Endothelial cell of umbilical vein (primary cell): ENCODE results near the gene CAMTA1. TPM values are rescaled to one million over a fixed set of nuclear protein-coding genes. Genes with fewer than 3 reads are reported as not detected.

Experiments
- BruUV-seq: library from RNA; stranded (reverse); fragments of 400-500 nt; replicated peaks from 2 replicates; lab custom pipeline; 2021; lab: Mats Ljungman, UMichigan
- CTCF ChIA-PET: fragments of 300-600, 350-600 bp; sonication (Branson Sonifier 250); formaldehyde crosslinking; loops from one replicate; lab custom pipeline; 2021; ENCODE audit warnings: antibody characterized with exemption, inconsistent platforms; lab: Charles Lee
- POLR2A ChIA-PET: fragments of 300-600, 350-600 bp; sonication (Branson Sonifier 250); formaldehyde crosslinking; loops from one replicate; lab custom pipeline; 2021; ENCODE audit warnings: antibody characterized with exemption, inconsistent platforms; lab: Charles Lee
- DNase-seq: peaks from one replicate; pipeline ENCODE4 v3.0.0-alpha.2; 2011; ENCODE audit warnings: low read depth, low spot score
- FAIRE-seq: peaks from 2 replicates; lab custom pipeline; 2011; peaks lifted over from hg19 to GRCh38; lab: Jason Lieb, UNC
- H2AFZ ChIP-seq: 2 replicates; pipeline ENCODE4 v1.6.0; 2012; ENCODE audit warnings: low read depth, low read length, control low read depth, inconsistent platforms
- H3K27ac ChIP-seq: 2 replicates; pipeline ENCODE4 v1.5.1; 2011; ENCODE audit warnings: low read depth, mild to moderate bottlenecking, control low read depth, low read length, moderate library complexity; ENCODE audit not compliant: insufficient read depth
- H3K27me3 ChIP-seq, 2 experiments: 2 replicates each; pipeline versions ENCODE4 v1.6.0 to v1.6.1; 2011; ENCODE audit warnings: low read length in 2 of 2, mixed read lengths in 1 of 2; ENCODE audit not compliant: control insufficient read depth in 2 of 2, insufficient read depth in 2 of 2
- H3K36me3 ChIP-seq, 2 experiments: 2 replicates in 1 of 2; 3 replicates in 1 of 2; pipeline ENCODE4 v1.5.1; 2011; ENCODE audit warnings: low read length in 2 of 2, mild to moderate bottlenecking in 1 of 2, moderate library complexity in 1 of 2; ENCODE audit not compliant: control insufficient read depth in 2 of 2, insufficient read depth in 2 of 2; ENCODE audit errors: extremely low read depth in 1 of 2
- H3K4me1 ChIP-seq: 3 replicates; pipeline ENCODE4 v1.5.1; 2011; ENCODE audit warnings: mild to moderate bottlenecking, low read length; ENCODE audit not compliant: control insufficient read depth, insufficient read depth; ENCODE audit errors: extremely low read depth
- H3K4me2 ChIP-seq: 2 replicates; pipeline ENCODE4 v1.6.1; 2011; ENCODE audit warnings: low read length, control low read depth, mixed read lengths; ENCODE audit not compliant: insufficient read depth
- H3K4me3 ChIP-seq, 3 experiments: fragments of 200-600 bp in 1 of 3; sonication (generic), shearing (Covaris generic) in 1 of 3; replicated peaks in 1 of 3; 2 replicates each; pipeline ENCODE4 v1.5.1; 2011 to 2016; ENCODE audit warnings: control low read depth in 3 of 3, low read length in 3 of 3, mild to moderate bottlenecking in 2 of 3, inconsistent platforms in 1 of 3, low read depth in 1 of 3, moderate library complexity in 1 of 3; ENCODE audit not compliant: insufficient read depth in 1 of 3
- H3K79me2 ChIP-seq: 2 replicates; pipeline ENCODE4 v1.6.0; 2012; ENCODE audit warnings: low read length, inconsistent platforms; ENCODE audit not compliant: control insufficient read depth, insufficient read depth
- H3K9ac ChIP-seq: replicated peaks from 2 replicates; pipeline ENCODE3; 2011; ENCODE audit warnings: low read length, control low read depth; ENCODE audit not compliant: insufficient read depth; ENCODE audit errors: extremely low read depth
- H3K9me1 ChIP-seq: replicated peaks from 3 replicates; pipeline ENCODE4 v1.6.0; 2011; ENCODE audit warnings: mild to moderate bottlenecking, low read length; ENCODE audit not compliant: control insufficient read depth, insufficient read depth; ENCODE audit errors: extremely low read depth
- H3K9me3 ChIP-seq: replicated peaks from 2 replicates; pipeline ENCODE4 v1.5.1; 2012; ENCODE audit warnings: low read length, inconsistent platforms; ENCODE audit not compliant: control insufficient read depth, insufficient read depth
- H4K20me1 ChIP-seq: replicated peaks from 2 replicates; pipeline ENCODE3; 2011; ENCODE audit warnings: mild to moderate bottlenecking, low read length; ENCODE audit not compliant: control insufficient read depth, insufficient read depth; ENCODE audit errors: extremely low read depth
- CTCF ChIP-seq, 2 donors: IDR thresholded peaks; 1 replicate in 1 of 2; 2 replicates in 1 of 2; pipeline ENCODE4 v1.5.1; 2011; ENCODE audit warnings: low read length in 2 of 2, mild to moderate bottlenecking in 2 of 2, moderate library complexity in 2 of 2, control low read depth in 1 of 2, inconsistent platforms in 1 of 2, low read depth in 1 of 2; ENCODE audit not compliant: insufficient read depth in 1 of 2; ENCODE audit errors: extremely low read depth in 1 of 2
- EZH2 ChIP-seq: IDR thresholded peaks from 2 replicates; pipeline ENCODE4 v1.6.1; 2012; ENCODE audit warnings: borderline replicate concordance, low read depth, mild to moderate bottlenecking, moderate library complexity, low read length, inconsistent platforms; ENCODE audit not compliant: severe bottlenecking
- FOS ChIP-seq: IDR thresholded peaks from 2 replicates; pipeline ENCODE4 v1.6.1; 2011; ENCODE audit warnings: mild to moderate bottlenecking, low read length, moderate library complexity, borderline replicate concordance; ENCODE audit not compliant: insufficient read depth
- GATA2 ChIP-seq: IDR thresholded peaks from 2 replicates; pipeline ENCODE4 v1.7.0; 2011; ENCODE audit warnings: low read depth, mild to moderate bottlenecking, moderate library complexity, mixed read lengths, low read length; ENCODE audit not compliant: insufficient read length, insufficient read depth
- JUN ChIP-seq: IDR thresholded peaks from 2 replicates; pipeline ENCODE4 v1.6.1; 2011; ENCODE audit warnings: borderline replicate concordance, low read depth; ENCODE audit not compliant: insufficient read length, insufficient read depth
- MYC ChIP-seq: IDR thresholded peaks from one replicate; pipeline ENCODE4 v1.6.1; 2011; ENCODE audit warnings: mild to moderate bottlenecking, low read depth, low read length
- POLR2A ChIP-seq: IDR thresholded peaks from 2 replicates; pipeline ENCODE4 v1.6.1; 2012; ENCODE audit warnings: low read depth, mild to moderate bottlenecking, control low read depth, low read length
- POLR2AphosphoS5 ChIP-seq: IDR thresholded peaks from 2 replicates; pipeline ENCODE4 v1.6.1; 2012; ENCODE audit warnings: low read depth, mild to moderate bottlenecking, control low read depth, low read length, moderate library complexity; ENCODE audit not compliant: insufficient read depth
- dilution Hi-C: fragments of 300-500 bp; cut with MboI; formaldehyde crosslinking; loops from one replicate; pipeline ENCODE4 v1.15.0; 2019; ENCODE audit warnings: low sequenced_read_pairs; ENCODE audit not compliant: extremely low pct_ligation_motif_present
- intact Hi-C: fragments of 100-400 bp; cut with micrococcal nuclease; formaldehyde crosslinking; loops from one replicate; pipeline ENCODE4 v1.10.0; 2022
- polyA plus RNA-seq, 4 experiments: library from polyadenylated mRNA; depleted of rRNA in 3 of 4; stranded (reverse) in 3 of 4; unstranded in 1 of 4; fragments of >200 nt; gene quantifications; 2 replicates each; pipeline versions ENCODE4 v1.2.1 to v1.2.3, GENCODE V29; 2011 to 2012; ENCODE audit warnings: missing spikeins in 1 of 4
- total RNA-seq: library from RNA; stranded (reverse); gene quantifications from 2 replicates; pipeline ENCODE4 v1.2.3, GENCODE V29; 2021
- TF ChIP-seq, protein P1 (sequence below): IDR thresholded peaks from 2 replicates; pipeline ENCODE4 v1.6.1; 2011; ENCODE audit not compliant: insufficient read depth, insufficient read length

The CAMTA1 gene
- total and polyA plus RNA-seq, 2 donors (not counting 3 experiments of a cell fraction or from before 2014, with no cell fraction given): 50.8 to 92.7 TPM

DNA sequence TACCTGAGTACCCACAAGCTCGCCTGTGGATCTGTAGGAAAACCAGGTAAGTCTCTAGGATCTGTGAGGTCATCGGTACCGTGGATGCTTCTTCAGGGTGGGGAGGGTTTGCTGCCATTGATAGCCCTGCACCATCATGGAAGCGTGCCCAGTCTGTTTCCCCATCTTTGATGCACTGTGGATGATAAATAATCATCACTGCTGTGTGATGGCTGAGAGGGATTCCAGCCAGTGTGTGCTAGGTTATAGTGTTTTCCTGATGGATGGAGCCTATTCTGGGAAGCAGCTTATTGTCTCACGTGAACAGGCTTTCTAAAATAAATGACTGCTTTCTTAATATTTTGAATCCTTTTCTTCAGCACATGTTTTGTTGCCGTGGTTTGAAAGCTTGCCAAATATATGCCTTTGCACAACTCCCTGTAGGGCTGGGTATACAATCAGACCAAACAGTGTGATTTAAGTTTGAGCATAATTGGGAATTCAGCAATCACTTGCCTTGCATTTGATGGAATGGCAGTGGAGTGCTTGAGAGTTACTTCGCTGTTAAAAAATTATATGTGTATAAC lies 113.8 kb downstream of the CAMTA1 start:
- Histone ChIP-seq H3K79me2 (no peaks in the 10 kb centered on the region), H3K36me3 (no peaks in the 10 kb centered on the region), H3K4me1 (no peaks in the 10 kb centered on the region), H3K27ac (no peak overlapping the region), H3K4me2 (no peak overlapping the region), H3K9me1 (no peaks in the 10 kb centered on the region), H3K4me3 (no peak overlapping the region), H4K20me1 (no peaks in the 10 kb centered on the region), H3K9me3 (no peaks in the 10 kb centered on the region), H3K9ac (no peak overlapping the region), H2AFZ (no peak overlapping the region), H3K27me3 (no peaks in the 10 kb centered on the region)
- ChIA-PET CTCF (interaction anchor here (1.4 to 1.5 kb wide), 2 partner anchors 9 to 180 kb away, joined by 4 read pairs; no protein-coding TSS in a partner anchor), POLR2A (no interaction called here)
- intact Hi-C loops: no loop called here
- dilution Hi-C loops: no loop called here
- TF ChIP-seq POLR2A (no peak), POLR2AphosphoS5 (no peak), JUN (no peak), MYC (no peak), EZH2 (no peak), FOS (no peak), GATA2 (no peak), CTCF (IDR thresholded peaks at IDR 0.05; ENCODE audit: extremely low read depth in 1 of 2, insufficient read depth in 1 of 2, low read depth in 1 of 2, low read length in 2 of 2) (no peak)
- TF ChIP-seq, protein P1, sequence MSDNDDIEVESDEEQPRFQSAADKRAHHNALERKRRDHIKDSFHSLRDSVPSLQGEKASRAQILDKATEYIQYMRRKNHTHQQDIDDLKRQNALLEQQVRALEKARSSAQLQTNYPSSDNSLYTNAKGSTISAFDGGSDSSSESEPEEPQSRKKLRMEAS: no peak
- DNase-seq (no peak), FAIRE-seq (no peak)
- BruUV-seq: no TSS peak
